ENCODE data around the gene DDX55. TPM values are rescaled to one million over a fixed set of nuclear protein-coding genes. Genes with fewer than 3 reads are reported as not detected.

Gene DDX55
- total and polyA plus RNA-seq, 2 donors (not counting 1 experiment from before 2014, with no cell fraction given) = 11.2 to 14.9 TPM

- Histone ChIP-seq H3K9ac (ENCODE audit: insufficient read depth, low read length) (no peak overlapping the region), H4K20me1 (ENCODE audit: control insufficient read depth, extremely low read depth, insufficient read depth, low read length) (no peaks in the 10 kb centered on the region), H3K9me3 (ENCODE audit: control insufficient read depth, insufficient read depth, low read depth, low read length) (no peaks in the 10 kb centered on the region), H3K79me2 (ENCODE audit: control insufficient read depth, insufficient read depth, low read length) (no peaks in the 10 kb centered on the region), H3K36me3 (ENCODE audit: control insufficient read depth, insufficient read depth, low read length) (peaks cover 21% of the 10 kb centered on the region), H3K4me2 (ENCODE audit: extremely low read depth, insufficient read depth, low read length) (no peak overlapping the region), H3K27ac (ENCODE audit: insufficient read depth, low read length) (no peak overlapping the region), H3K27me3 (ENCODE audit: control insufficient read depth, insufficient read depth, low read length) (no peaks in the 10 kb centered on the region), H3K4me3 (replicated peaks in 1 of 4; ENCODE audit: control extremely low read depth in 1 of 4, insufficient read depth in 1 of 4, low read depth in 3 of 4, low read length in 4 of 4) (no peak overlapping the region), H3K4me1 (ENCODE audit: control insufficient read depth, extremely low read depth, insufficient read depth, low read length) (no peaks in the 10 kb centered on the region), H2AFZ (ENCODE audit: low read length) (no peak overlapping the region)
- TF ChIP-seq CTCF (conservative IDR thresholded peaks at IDR 0.05 in 1 of 2, IDR thresholded peaks at IDR 0.05 in 1 of 2; ENCODE audit: low read depth in 1 of 2, low read length in 2 of 2) (no peak), EZH2 (IDR thresholded peaks at IDR 0.05; ENCODE audit: low read length, missing control alignments) (no peak)
- DNase-seq (ENCODE audit: low read depth in 2 of 2) = peak in 1 of 2 donors; percentile 14
These were observed 19.2 kb downstream of the DDX55 start for GRCh38 chr12:123621101-123621500.

GRCh38 chr12:123621619-123622530 is 20.0 kb downstream of the DDX55 start:
- no peak overlapping the region for H3K4me2 ChIP-seq (ENCODE audit: extremely low read depth, insufficient read depth, low read length)
- TF ChIP-seq CTCF (conservative IDR thresholded peaks at IDR 0.05 in 1 of 2, IDR thresholded peaks at IDR 0.05 in 1 of 2; ENCODE audit: low read depth in 1 of 2, low read length in 2 of 2) = no peak
- TF ChIP-seq EZH2 (IDR thresholded peaks at IDR 0.05; ENCODE audit: low read length, missing control alignments) = no peak
- no peak for DNase-seq (ENCODE audit: low read depth in 2 of 2)
- H3K9ac ChIP-seq (ENCODE audit: insufficient read depth, low read length) = no peak overlapping the region
- no peaks in the 10 kb centered on the region for H3K9me3 ChIP-seq (ENCODE audit: control insufficient read depth, insufficient read depth, low read depth, low read length)
- H3K79me2 ChIP-seq (ENCODE audit: control insufficient read depth, insufficient read depth, low read length) = no peaks in the 10 kb centered on the region
- H3K27ac ChIP-seq (ENCODE audit: insufficient read depth, low read length) = no peak overlapping the region
- H4K20me1 ChIP-seq (ENCODE audit: control insufficient read depth, extremely low read depth, insufficient read depth, low read length) = no peaks in the 10 kb centered on the region
- no peaks in the 10 kb centered on the region for H3K27me3 ChIP-seq (ENCODE audit: control insufficient read depth, insufficient read depth, low read length)
- H3K36me3 ChIP-seq (ENCODE audit: control insufficient read depth, insufficient read depth, low read length) = peaks cover 23% of the 10 kb centered on the region
- no peak overlapping the region for H3K4me3 ChIP-seq (replicated peaks in 1 of 4; ENCODE audit: control extremely low read depth in 1 of 4, insufficient read depth in 1 of 4, low read depth in 3 of 4, low read length in 4 of 4)
- H3K4me1 ChIP-seq (ENCODE audit: control insufficient read depth, extremely low read depth, insufficient read depth, low read length) = no peaks in the 10 kb centered on the region
- H2AFZ ChIP-seq (ENCODE audit: low read length) = no peak overlapping the region

- Histone ChIP-seq H3K79me2 (ENCODE audit: control insufficient read depth, insufficient read depth, low read length) (peaks cover 27% of the 10 kb centered on the region), H3K4me3 (replicated peaks in 1 of 4; ENCODE audit: control extremely low read depth in 1 of 4, insufficient read depth in 1 of 4, low read depth in 3 of 4, low read length in 4 of 4) (peak within 1 kb of the TSS; percentile 84 to 100 (median 97)), H4K20me1 (ENCODE audit: control insufficient read depth, extremely low read depth, insufficient read depth, low read length) (no peaks in the 10 kb centered on the region), H3K9ac (ENCODE audit: insufficient read depth, low read length) (peak within 1 kb of the TSS; percentile 81), H3K36me3 (ENCODE audit: control insufficient read depth, insufficient read depth, low read length) (no peaks in the 10 kb centered on the region), H2AFZ (ENCODE audit: low read length) (peak within 1 kb of the TSS; percentile 80), H3K27ac (ENCODE audit: insufficient read depth, low read length) (peak within 1 kb of the TSS; percentile 79), H3K4me1 (ENCODE audit: control insufficient read depth, extremely low read depth, insufficient read depth, low read length) (peaks cover 6% of the 10 kb centered on the region), H3K4me2 (ENCODE audit: extremely low read depth, insufficient read depth, low read length) (peak within 1 kb of the TSS; percentile 92), H3K27me3 (ENCODE audit: control insufficient read depth, insufficient read depth, low read length) (no peaks in the 10 kb centered on the region), H3K9me3 (ENCODE audit: control insufficient read depth, insufficient read depth, low read depth, low read length) (no peaks in the 10 kb centered on the region)
- DNase-seq (ENCODE audit: low read depth in 2 of 2) = peak; percentile 96
- TF ChIP-seq CTCF (conservative IDR thresholded peaks at IDR 0.05 in 1 of 2, IDR thresholded peaks at IDR 0.05 in 1 of 2; ENCODE audit: low read depth in 1 of 2, low read length in 2 of 2) = no peak
- TF ChIP-seq EZH2 (IDR thresholded peaks at IDR 0.05; ENCODE audit: low read length, missing control alignments) = no peak
These were observed 31.7 kb downstream of the DDX55 start, which contains the start of the genes EIF2B1 and GTF2H3 for GRCh38 chr12:123633379-123634141. Gene EIF2B1 (minus strand): TSS chr12:123633686. CDS start chr12:123633557, 129 bp downstream. Gene GTF2H3 (plus strand): TSS chr12:123633829. CDS start chr12:123633860, 31 bp downstream.

Measured in fibroblast of lung (primary cell).